Measurements from ENCODE around the gene SCMH1.
"Not testable (repeated sequence)": the region's sequence is repeated elsewhere in the genome, so short reads cannot be mapped to it uniquely, and the experiment has no call there.

The SCMH1 gene

DNA sequence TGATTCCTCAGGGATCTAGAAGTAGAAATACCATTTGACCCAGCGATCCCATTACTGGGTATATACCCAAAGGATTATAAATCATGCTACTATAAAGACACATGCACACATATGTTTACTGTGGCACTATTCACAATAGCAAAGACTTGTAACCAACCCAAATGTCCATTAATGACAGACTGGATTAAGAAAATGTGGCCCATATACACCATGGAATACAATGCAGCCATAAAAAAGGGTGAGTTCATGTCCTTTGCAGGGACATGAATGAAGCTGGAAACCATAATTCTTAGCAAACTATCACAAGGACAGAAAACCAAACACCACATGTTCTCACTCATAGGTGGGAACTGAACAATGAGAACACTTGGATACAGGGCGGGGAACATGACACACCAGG is 30.5 kb downstream of the SCMH1 start:
- DNase-seq (ENCODE audit: low read depth), result not testable (repeated sequence)

DNA sequence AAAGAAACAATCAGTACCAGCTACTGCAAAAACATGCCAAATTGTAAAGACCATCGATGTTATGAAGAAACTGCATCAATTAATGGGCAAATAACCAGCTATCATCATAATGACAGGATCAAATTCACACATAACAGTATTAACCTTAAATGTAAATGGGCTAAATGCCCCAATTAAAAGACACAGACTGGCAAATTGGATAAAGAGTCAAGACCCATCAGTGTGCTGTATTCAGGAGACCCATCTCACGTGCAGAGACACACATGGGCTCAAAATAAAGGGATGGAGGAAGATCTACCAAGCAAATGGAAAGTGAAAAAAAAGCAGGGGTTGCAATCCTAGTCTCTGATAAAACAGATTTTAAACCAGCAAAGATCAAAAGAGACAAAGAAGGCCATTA is 35.1 kb downstream of the SCMH1 start:
- DNase-seq (ENCODE audit: low read depth), result not testable (repeated sequence)

DNA sequence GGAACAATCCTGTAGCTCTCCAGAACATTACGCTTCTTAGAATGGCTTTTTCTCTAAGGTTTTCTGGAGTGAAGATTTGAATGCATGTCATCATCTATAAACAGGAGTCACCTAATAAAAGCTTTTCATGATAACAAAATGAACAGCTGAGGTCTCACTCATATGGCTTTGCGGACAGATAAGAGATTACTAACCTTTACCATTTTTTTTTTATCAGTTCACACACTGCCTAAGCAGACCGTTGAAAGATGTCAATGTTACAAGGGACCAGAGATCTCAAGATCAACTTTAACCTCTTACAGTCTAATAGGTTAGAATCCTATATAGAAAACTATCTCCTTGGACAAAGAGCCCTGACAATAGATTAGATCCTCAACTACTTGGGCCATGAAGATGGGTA is 41.4 kb downstream of the SCMH1 start:
- no peak for DNase-seq (ENCODE audit: low read depth)

DNA sequence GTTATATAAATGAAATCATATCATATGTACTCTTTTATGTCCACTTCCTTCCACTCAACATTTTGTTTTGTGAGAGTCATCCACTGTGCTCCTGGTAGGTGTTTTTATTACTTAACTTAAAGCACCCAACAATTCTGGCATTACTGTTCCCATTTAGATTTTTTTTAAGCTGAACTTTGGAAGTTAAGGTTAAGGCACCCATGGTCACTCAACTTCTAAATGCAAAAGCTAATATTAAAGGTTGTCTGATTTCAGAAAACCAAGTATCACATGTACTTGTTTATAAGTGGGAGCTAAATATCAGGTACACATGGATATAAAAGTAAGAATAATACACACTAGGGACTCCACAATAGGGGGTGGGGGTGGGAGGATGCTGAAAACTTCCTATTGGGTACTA is 42.7 kb downstream of the SCMH1 start:
- no peak for DNase-seq (ENCODE audit: low read depth)

DNA sequence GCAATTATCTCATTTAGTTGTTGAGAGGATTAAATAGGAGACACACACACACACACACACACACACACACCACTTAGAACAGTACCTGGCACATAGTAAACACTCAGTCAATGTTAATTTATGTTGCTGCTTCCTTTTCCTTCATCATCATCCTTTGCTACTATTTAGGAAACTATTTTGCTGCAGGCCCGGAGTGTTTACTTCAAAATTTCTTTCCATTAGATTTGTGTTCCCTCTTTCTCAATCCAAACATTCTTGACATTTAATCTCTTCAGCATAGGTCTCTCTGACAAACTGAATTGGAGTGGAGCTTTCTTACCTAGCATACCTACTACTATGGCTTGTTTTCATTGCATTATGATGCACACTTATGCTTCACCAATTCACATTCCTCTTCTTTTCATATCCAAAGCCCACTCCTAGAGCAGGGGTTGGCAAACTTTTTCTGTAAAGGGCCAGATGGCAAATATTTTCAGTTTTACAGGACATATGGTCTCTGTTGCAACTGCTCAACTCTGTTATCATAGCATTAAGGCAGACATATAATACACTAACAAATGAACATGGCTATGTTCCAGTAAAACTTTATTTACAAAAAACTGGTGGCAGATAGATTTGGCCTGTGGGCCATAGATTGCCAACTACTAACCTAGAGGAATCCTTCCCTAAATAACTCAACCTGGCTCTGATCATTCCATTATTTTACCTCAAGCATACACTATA is 49.5 kb downstream of the SCMH1 start:
- DNase-seq (ENCODE audit: low read depth), result peak; percentile 39

DNA sequence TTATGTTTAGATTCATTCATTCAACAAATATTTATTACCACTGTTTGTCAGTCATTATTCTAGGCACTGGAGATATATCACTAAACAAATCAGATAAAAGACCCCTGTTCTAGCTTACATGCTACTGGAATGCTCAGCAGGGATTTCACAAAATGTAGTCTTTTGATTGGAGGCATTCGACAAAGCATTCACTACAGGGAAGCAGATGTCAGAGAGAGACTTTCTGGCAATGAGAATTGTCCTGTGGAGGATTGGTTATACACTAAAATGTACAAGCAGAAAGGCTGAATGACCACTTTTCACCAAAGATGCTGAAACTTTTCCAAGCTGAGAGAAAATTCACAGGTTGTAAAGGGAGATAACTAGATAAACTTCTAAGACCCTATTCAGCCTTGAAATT is 57.7 kb downstream of the SCMH1 start:
- no peak for DNase-seq (ENCODE audit: low read depth)

DNA sequence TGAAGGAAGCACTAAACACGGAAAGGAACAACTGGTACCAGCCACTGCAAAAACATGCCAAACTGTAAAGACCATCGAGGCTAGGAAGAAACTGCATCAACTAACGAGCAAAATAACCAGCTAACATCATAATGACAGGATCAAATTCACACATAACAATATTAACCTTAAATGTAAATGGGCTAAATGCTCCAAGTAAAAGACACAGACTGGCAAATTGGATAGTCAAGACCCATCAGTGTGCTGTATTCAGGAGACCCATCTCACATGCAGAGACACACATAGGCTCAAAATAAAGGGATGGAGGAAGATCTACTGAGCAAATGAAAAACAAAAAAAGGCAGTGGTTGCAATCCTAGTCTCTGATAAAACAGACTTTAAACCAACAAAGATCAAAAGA is 63.9 kb downstream of the SCMH1 start:
- not testable (repeated sequence) for DNase-seq (ENCODE audit: low read depth)

DNA sequence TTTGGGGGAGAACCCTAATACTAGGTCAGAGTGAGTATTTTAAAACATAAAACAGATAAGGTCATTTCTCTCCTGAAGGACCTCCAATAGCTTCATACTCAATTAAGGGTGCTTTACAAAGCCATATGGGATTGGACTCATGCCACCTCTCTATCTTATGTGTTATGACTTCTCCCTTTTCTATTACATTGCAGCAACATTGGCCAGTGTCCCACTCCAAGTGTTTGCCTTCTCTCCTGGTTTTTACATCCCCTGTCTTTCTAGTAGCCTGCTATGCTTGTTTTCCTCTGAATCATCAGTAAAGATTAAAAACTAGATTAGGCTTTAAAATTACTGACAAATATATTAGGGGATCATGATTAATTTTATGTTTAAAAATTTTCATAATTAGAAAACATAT is 66.6 kb downstream of the SCMH1 start:
- peak; percentile 64 for DNase-seq (ENCODE audit: low read depth)

DNA sequence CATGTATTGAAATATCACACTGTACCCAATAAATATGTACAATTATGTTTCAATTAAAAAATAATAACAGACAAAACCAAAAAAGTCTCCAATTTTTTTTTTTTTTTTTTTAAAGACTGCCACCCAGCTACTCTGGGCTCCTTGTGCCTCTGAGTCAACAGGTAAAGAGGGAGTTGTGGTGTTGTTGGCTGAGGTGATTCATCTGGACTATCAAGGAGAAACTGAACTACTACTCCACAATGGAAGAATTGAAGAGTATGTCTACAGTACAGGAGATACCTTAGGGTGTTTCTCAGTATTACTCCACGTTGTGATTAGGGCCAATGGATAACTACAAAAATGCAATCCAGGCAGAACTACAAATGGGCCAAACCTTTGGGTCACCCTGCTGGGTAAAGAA is 67.9 kb downstream of the SCMH1 start:
- no peak for DNase-seq (ENCODE audit: low read depth)

DNA sequence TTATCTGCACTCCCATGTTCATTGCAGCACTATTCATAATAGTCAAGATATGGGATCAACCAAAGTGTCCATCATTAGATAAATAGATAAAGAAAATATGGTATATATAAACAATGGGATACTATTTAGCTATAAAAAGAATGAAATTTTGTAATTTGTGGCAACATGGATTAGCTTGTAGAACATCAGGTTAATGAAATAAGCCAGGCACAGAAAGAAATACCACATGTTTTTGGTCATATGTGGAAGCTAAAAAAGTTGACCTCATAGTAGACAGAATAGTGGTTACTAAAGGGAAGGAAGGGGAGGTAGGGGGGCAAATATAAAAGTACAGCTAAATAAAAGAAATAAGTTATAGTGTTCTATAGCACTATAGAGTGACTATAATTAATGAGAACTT is 68.5 kb downstream of the SCMH1 start:
- DNase-seq (ENCODE audit: low read depth), result no peak

DNA sequence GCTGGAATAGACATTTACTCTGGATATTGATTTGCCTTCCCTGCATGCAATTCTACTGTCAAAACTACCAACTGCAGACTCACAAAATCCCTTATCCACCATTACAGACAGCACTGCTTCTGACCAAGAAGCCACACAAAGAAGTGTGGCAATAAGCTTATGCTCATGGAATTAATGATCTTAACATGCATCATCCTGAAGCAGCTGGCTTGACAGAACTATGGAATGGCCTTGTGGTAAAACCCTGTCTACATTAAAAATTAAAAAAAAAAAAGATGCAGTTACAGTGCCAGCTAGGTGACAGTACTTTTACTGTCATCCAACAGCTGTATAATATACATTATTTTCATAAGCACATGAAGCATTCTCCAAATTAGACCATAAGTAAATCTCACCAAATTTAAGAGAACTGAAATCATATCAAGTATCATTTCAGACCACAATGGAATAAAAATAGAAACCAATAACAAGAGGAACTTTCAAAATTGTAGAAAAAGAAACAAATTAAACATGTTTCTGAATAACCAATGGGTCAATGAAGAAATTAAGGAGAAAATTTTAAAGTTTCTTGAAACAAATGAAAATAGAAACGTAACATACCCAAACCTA is 70.7 kb downstream of the SCMH1 start:
- no peak for DNase-seq (ENCODE audit: low read depth)

DNA sequence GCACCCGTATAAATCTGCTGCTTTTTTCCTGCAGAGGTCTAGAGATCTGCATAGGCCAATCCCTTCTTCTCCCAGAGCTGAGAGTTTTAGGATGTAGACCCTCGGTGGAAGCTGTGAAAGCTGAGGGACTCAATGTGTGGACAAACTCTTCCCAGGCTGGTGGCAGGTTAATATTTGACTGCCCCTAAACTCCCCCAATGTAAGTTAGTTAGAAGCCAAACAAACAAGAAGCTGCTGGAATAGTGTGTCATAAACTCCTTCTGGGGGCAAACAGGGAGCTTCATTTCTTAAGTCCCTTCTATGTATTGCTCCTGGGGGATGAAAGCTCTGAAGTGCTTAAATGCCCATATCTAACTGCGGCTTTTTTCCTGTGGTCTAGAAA is 72.3 kb downstream of the SCMH1 start:
- no peak for DNase-seq (ENCODE audit: low read depth)

DNA sequence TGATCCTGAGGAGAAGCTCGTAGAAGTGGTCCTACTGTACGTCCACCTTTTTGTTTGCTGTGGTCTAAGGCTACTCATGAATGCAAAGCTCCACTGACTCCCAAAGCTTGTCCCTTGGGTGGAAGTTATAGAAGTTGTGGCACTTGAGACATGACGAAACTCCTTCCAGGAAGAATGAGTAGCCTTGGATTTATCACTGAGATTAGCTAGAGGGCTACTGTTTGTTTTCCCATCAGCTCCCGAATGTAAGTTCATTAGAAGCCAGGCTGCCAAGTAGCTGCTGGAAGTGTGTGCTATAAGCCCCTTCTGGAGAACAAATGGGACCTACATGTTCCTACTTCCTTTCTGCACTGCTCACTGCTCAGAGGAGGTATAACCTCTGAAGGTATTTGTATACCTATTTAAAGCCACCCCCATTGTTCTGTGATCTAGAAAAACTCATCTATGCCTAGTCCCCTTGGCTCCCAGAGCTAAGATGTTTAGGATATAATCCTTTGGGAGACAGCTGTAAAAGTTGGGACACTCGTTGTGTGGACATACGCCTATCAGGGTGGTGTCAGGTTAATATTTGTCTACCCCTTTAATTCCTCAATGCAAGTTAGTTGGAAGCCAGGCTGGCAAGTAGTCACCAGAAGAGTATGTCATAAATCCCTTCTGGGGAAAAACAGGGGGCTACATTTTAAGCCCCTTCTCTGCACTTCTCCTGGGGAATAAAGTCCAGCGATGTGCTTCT is 72.9 kb downstream of the SCMH1 start:
- DNase-seq (ENCODE audit: low read depth), result no peak

DNA sequence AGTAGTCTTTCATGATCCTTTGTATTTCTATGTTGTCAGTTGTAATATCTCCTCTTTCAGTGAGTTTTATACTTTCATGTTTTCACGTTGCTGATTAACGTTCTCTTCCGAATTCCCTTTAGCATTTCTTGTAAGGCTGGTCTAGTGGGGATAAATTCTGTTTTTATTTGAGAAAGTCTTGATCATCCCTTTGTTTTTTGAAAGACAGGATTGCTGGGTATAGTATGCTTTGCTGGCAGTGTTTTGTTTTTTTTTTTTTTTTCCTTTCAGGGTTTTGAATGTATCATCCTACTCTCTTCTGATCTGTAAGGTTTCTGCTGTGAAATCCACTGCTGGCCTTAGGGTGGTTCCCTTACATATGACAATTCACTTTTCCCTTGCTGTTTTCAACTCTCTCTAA is 74.4 kb downstream of the SCMH1 start:
- DNase-seq (ENCODE audit: low read depth), result no peak

DNA sequence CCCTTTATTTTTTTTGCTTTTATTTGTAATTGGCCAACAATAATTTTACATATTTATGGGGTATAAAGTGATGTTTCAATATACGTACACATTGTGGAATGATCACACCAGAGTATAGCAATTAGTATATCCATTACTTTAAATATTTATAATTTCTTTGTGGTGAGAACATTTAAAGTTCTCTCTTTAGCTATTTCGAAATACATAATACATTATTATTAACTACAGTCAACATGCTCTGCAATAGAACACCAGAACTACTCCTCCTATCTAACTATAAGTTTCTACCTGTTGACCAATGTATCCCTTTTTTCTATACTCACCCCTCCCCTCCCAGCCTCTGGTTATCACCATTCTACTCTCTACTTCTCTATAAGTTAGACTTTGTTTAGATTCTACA is 77.4 kb downstream of the SCMH1 start:
- DNase-seq (ENCODE audit: low read depth), result no peak

DNA sequence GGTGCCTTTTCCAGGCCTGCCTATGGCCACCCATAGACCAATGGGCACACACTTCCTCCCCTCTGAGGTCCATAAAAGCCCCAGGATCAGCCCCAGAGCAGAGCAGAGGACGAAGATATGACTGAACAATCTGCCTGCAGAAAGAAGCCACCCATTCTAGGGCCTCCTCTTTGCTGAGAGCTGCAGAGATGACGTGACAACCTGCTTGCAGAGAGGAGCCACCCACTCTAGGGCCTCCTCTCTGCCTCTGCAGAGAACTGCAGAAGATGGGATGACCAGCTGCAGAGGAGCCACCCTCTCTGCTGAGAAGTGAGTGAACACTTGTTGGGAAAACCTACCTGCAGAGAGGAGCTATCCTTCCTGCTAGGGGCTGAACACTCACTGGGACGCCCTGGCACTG is 79.7 kb downstream of the SCMH1 start:
- DNase-seq (ENCODE audit: low read depth), result no peak

DNA sequence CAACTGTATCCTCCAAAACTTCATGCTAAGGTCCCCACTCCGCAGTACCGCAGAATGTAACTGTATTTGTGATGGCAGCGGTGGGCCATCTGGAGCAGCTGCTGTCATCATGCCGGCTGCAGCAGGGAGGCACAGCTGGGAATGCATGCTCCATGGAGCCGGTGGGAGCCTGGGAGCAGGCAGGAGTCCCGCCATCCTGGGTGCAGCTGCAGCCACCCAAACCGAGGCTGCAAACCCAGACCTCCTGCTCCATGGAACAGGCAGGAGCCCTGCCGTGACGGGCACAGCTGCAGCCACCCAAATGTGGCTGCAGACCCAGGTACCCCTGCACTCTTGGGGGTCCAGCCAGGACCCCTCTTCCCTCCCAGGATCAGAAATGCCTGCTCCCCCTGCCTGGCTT is 80.3 kb downstream of the SCMH1 start:
- no peak for DNase-seq (ENCODE audit: low read depth)

DNA sequence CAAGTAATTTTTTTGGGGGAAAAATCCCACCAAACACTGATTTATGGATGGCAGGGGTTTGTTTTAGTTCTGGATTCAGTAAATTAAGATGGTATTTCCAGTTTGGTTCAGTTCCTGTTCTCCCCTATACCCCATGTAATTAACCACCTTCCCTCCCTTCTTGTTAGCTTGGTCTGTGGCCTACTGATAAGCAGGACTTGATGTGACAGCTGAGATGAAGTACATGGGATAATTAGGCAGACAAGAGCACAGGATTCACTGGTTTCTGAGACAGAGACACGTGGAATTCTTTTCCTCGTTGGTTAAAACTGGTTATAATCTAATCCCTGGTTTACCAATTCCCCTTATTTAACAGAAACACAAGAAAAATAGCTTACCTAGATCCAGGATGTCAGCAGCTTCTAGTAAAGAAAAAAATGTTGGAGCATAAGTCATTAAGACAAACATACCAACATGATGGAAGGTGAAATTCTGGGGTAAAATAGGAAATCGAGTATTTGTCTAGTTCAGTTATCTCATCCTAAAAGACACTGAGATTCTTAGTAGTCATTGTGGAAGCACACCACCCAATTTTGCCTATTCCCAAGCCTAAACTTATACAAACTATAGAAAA is 81.5 kb downstream of the SCMH1 start:
- DNase-seq (ENCODE audit: low read depth), result no peak

DNA sequence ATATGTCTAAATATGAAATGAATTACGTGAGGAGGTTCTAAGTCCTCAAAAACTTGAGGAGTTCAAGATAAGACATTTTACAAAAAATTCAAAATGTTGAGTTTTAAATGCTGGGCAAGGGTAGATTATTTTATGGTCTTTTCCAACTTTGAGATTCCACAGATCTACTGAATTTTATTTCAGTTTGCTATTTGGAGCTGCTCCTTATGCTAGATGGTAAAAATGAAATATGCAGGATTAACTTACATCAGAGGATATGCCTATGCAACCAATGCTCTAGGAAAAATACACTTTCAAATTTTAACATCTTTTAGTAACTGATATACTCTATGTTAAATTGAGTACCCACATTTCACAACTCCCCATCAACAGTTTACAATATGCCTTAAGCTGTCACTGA is 83.1 kb downstream of the SCMH1 start:
- no peak for DNase-seq (ENCODE audit: low read depth)

DNA sequence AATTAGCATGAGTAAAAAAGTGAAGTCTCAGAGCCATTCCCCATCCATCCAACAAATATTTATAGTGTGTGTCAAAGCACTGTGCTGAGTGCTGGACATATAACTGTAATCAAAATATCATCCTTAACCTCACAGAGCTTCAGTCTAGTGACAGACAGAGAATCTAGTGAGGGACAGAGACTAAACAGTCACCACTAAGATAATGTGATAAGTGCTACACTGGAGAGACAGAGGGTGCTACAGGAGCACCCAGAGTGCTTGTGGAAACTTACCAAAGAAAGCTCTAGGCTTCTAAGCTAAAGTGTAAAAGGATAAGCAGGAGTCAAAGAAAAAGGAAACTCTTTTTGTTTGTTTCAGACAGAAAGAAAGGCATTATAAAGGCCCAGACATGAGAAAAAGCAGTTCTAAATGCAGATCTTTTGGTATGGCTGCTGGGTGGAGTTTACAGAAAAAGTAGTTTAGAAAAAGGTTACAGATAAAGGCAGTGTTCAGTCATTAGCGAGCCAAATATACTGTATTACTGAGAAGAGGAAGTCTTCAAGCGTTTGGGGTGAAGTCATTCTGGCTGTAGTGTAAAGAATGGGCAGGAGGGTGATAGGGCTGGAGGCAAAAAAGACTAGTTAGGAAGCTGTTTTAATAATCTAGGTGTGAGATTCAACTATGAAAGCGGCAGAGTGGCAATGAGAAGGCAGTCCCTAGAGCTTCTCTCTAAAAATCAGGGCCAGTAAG is 83.8 kb downstream of the SCMH1 start:
- peak; percentile 25 for DNase-seq (ENCODE audit: low read depth)

DNA sequence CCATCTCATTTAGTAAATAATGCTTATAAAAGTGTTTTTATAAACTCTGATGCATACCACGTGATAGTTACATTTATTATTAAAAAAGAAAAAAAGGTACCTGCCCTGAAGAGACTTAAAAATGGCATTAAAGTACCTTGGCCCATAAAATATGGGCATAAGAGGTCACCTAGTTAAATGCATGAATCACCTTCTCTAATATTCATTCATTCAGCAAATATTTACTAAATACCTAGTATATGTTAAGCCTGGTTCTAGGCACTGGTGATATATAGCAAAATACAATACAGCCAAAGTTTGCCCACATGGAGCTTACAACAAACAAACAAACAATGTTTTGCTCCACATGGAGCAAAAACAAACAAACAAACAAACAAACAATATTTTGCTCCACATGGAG is 87.0 kb downstream of the SCMH1 start:
- no peak for DNase-seq (ENCODE audit: low read depth)

DNA sequence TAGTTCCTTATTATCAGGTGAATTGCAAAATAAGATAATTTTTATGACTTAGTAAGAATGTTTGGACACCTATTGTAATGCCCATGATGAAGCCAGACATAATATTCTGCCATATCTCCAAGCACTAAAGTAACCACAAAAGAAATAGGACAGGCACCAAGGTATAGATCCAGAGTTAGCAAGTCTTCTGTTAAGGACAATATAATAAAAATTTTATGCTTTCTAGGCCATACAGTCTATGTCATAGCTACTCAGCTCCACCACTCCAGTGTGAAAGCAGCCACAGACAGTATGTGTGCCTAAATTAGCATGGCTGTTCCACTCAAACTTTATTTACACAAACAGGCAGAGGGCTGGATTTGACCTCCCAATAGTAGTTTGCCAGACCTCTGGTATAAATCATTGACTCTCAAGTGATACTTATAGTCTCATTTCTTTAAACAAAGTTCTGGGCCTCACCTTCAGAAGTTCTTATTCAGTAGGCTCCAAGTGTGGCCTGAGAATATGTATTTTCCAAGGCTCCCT is 88.3 kb downstream of the SCMH1 start:
- DNase-seq (ENCODE audit: low read depth), result no peak

Data from iris pigment epithelial cell (primary cell).